Measurements from ENCODE around the gene ZBED1.

GRCh38 chrX:2548711-2549423 lies 48.1 kb upstream of the ZBED1 start:
- TF ChIP-seq POLR2A (IDR thresholded peaks at IDR 0.05; ENCODE audit: low read length): no peak
- no peak for TF ChIP-seq GATA1 (IDR thresholded peaks at IDR 0.05; ENCODE audit: low read depth, low read length)

All from erythroblast (primary cell).